Fibroblast of mammary gland (primary cell): Measurements from ENCODE around the gene HSDL2.

Source experiments
- DNase-seq: peaks from one replicate; pipeline ENCODE4 v3.0.0-alpha.2; 2010; ENCODE audit warnings: low read depth
- H3K4me3 ChIP-seq: 2 replicates; pipeline ENCODE4 v1.5.1; 2011; ENCODE audit warnings: low read depth, mild to moderate bottlenecking, low read length, moderate library complexity; ENCODE audit not compliant: control insufficient read depth
- CTCF ChIP-seq: conservative IDR thresholded peaks from 2 replicates; pipeline ENCODE4 v1.5.1; 2011; ENCODE audit warnings: low read depth, low read length, inconsistent platforms; ENCODE audit not compliant: control insufficient read depth, insufficient read depth

Gene HSDL2

DNA sequence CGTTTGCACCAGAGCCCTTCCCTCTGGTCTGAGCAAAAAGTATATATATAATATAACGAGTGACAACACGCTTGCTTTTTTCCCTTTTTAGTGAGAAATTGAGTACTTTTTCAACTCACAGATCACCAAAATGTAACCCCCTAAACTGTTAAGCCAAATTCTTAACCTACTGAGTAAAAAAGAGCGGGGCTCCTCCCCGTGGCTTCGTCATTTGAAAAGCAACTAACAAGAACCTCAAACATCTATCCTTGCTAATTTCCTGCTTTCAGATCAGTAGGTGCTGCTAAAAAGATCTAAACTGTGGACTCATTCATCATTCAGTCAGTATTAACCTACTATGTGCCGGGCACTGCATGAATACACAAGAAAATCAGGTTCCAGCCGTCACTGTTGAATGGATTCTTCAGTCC, 45.5 kb upstream of the HSDL2 start:
- peak; percentile 49 for DNase-seq
- no peak for TF ChIP-seq CTCF
- peak overlapping the region; percentile 72 for H3K4me3 ChIP-seq

GRCh38 chr9:112337547-112337946, 42.4 kb upstream of the HSDL2 start:
- no peak for TF ChIP-seq CTCF
- no peak for DNase-seq
- H3K4me3 ChIP-seq, result no peak overlapping the region

DNA sequence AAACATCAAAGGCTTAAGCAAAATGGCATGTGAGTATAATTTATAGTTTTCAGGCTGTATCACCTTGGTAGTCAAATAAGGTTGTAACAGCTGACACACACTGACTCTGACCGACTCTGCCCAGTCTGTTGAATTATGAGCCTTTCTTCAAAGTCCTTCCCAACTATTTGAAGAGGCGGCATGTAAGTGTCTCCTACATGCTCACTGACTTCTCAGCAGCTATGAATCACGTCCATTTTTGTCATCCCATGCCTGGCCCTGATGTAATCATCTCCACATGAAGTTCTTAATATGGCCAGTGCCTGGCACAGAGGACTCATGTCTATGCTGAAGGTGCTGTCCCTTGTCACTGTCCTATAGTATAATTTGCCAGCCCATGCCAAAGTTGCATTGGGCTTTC, 41.3 kb upstream of the HSDL2 start:
- peak; percentile 78 for DNase-seq
- no peak for TF ChIP-seq CTCF
- H3K4me3 ChIP-seq, result no peak overlapping the region

- TF ChIP-seq CTCF, result no peak
- no peak for DNase-seq
- H3K4me3 ChIP-seq, result no peak overlapping the region
Observed at GRCh38 chr9:112339886-112340285, 40.0 kb upstream of the HSDL2 start.

DNA sequence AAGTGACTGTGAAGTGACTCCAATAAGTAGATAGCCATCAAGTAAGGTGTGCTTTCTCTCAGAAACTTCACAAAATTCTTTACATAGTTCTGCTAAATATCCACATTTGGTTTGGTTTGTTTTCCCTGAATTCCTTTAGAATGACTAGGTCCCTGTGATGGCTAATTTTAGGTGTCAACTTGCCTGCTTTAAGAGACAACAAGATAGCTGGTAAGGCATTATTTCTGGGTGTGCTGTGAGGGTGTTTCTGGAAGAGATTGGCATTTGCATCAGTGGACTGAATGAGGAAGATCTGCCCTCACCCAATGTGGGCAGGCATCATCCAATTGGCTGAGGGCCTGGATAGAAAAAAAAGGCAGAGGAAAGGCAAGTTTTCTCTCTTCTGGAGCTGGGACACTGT, 38.2 kb upstream of the HSDL2 start:
- no peak for DNase-seq
- H3K4me3 ChIP-seq, result no peak overlapping the region
- no peak for TF ChIP-seq CTCF

- peak; percentile 82 for DNase-seq
- H3K4me3 ChIP-seq, result peak overlapping the region; percentile 55
- TF ChIP-seq CTCF, result no peak
Observed at GRCh38 chr9:112348257-112349007, 31.5 kb upstream of the HSDL2 start.

DNA sequence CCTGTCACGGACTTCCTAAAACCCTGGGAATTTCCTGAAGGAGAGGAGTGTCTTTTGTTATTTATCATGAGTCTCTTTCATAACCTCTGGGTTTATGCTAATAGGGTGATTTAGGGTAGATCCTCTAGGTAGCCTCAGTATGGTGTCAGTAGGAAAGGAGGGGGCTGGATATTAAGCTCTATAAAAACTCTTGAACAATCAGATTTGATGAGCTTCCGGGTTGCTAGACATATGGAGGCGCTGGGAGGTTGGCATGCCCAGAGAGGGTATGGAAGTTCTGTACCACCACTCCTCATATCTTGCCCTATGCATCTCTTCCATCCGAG, 30.9 kb upstream of the HSDL2 start:
- TF ChIP-seq CTCF, result no peak
- peak overlapping the region; percentile 55 for H3K4me3 ChIP-seq
- DNase-seq, result no peak
